ENCODE measurements around the gene TSC22D4. TPM values are rescaled to one million over a fixed set of nuclear protein-coding genes. Genes with fewer than 3 reads are reported as not detected.

TSC22D4 gene
- total and polyA plus RNA-seq, 2 experiments from 2014 or later, result 14.6 to 24.9 TPM

DNA sequence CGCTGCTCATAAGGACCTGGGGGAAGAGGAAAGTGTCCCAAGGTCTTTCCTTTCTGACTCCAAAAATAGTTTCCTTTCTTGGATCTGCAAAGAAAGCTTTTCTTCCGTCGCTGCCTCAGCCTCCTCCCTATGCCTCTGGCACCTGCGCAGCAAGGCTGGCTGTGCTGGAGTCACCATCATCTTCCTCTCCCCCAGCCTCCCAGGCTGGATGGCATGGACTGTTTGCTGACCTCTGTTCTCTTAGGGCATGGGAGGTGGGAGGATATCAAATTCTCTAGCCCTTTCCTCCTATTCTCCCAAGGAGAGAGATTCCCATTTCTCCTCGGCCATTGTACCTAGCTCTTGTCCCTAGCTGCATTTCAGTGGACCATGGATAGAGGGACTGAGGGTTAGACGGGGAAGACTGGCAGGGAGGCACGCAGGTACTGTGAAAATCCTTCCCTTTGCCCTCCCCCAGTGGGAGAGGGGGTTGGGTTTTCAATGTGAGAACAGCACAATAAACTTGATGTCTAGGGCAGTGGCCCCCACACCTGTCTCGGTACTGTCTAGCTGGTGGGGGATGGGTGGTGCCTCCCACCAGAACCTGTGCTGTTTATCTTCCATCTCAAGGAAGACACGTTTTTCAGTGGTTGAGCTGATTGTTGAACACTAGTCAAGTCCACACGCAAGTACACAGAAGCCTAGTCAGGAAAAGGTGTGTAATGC lies 45.3 kb downstream of the TSC22D4 start:
- H4K20me1 ChIP-seq (replicated peaks; ENCODE audit: insufficient read depth), result peaks cover 3% of the 10 kb centered on the region; the same call in 1 of the 2 replicates
- no peak overlapping the region for H2AFZ ChIP-seq
- H3K4me1 ChIP-seq (ENCODE audit: insufficient read depth), result peaks cover 29% of the 10 kb centered on the region; the same call in 1 of the 2 replicates
- no peak overlapping the region for H3K4me3 ChIP-seq
- ATAC-seq (no peak), DNase-seq (ENCODE audit: low spot score) (no peak)
- H3K27ac Mint-ChIP-seq, result peak overlapping the region; percentile 61; the same call in 1 of the 2 replicates
- H3F3A ChIP-seq (replicated peaks; ENCODE audit: low read depth), result peaks cover 39% of the 10 kb centered on the region
- H3K36me3 Mint-ChIP-seq (ENCODE audit: low read depth), result peaks cover 56% of the 10 kb centered on the region
- H3K27ac ChIP-seq (ENCODE audit: low read depth), result peak overlapping the region; percentile 83
- H3K4me1 Mint-ChIP-seq, result peaks cover 48% of the 10 kb centered on the region
- no peak for TF ChIP-seq ZNF462 (CRISPR knock-in tag; IDR thresholded peaks at IDR 0.05)
- TF ChIP-seq, protein P1, sequence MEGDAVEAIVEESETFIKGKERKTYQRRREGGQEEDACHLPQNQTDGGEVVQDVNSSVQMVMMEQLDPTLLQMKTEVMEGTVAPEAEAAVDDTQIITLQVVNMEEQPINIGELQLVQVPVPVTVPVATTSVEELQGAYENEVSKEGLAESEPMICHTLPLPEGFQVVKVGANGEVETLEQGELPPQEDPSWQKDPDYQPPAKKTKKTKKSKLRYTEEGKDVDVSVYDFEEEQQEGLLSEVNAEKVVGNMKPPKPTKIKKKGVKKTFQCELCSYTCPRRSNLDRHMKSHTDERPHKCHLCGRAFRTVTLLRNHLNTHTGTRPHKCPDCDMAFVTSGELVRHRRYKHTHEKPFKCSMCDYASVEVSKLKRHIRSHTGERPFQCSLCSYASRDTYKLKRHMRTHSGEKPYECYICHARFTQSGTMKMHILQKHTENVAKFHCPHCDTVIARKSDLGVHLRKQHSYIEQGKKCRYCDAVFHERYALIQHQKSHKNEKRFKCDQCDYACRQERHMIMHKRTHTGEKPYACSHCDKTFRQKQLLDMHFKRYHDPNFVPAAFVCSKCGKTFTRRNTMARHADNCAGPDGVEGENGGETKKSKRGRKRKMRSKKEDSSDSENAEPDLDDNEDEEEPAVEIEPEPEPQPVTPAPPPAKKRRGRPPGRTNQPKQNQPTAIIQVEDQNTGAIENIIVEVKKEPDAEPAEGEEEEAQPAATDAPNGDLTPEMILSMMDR (conservative IDR thresholded peaks at IDR 0.05; ENCODE audit: low read depth in 2 of 2), result no peak
- TF ChIP-seq CREB1 (CRISPR knock-in tag; IDR thresholded peaks at IDR 0.05; ENCODE audit: low read depth), result no peak
- no peaks in the 10 kb centered on the region for H3K27me3 ChIP-seq (ENCODE audit: insufficient read depth)
- H3K4me3 Mint-ChIP-seq, result peak overlapping the region; percentile 86
- peaks cover 7% of the 10 kb centered on the region for H3K9me3 Mint-ChIP-seq
- H3K27me3 Mint-ChIP-seq (ENCODE audit: insufficient read depth, low read depth, poor library complexity), result peaks cover 33% of the 10 kb centered on the region
- no peak overlapping the region for H3K4me2 ChIP-seq
- H3K79me2 ChIP-seq (replicated peaks; ENCODE audit: insufficient read depth), result peaks cover 44% of the 10 kb centered on the region
- no peaks in the 10 kb centered on the region for H3K9me2 ChIP-seq (ENCODE audit: insufficient read depth)
- H3K36me3 ChIP-seq (ENCODE audit: insufficient read depth), result peaks cover 9% of the 10 kb centered on the region; the same call in 1 of the 2 replicates
